Naive thymus-derived CD8-positive, alpha-beta T cell (primary cell): ENCODE data around the gene NTPCR. TPM values are rescaled to one million over a fixed set of nuclear protein-coding genes. Genes with fewer than 3 reads are reported as not detected.
A peak's percentile ranks its signal among the peaks of the same experiment; 100 is the strongest.

Experiments used
- ATAC-seq, 2 donors: fragments of 150-1000 bp; cut with Tn5 transposase in 1 of 2; sonication (Bioruptor Pico), chemical (Tn5 transposase) in 1 of 2; 1 replicate in 1 of 2; 2 replicates in 1 of 2; pipeline ENCODE4 v1.10.0; 2021; ENCODE audit warnings: mild to moderate bottlenecking in 2 of 2, moderate library complexity in 2 of 2
- POLR2A ChIA-PET: fragments of 350-600 bp; sonication (Branson Sonifier 250); formaldehyde crosslinking; loops from one replicate; lab custom pipeline; 2021; ENCODE audit warnings: antibody characterized with exemption; lab: Charles Lee
- DNase-seq, 10 donors: peaks; one replicate each; pipeline versions ENCODE4 v3.0.0 to v3.0.0-alpha.2; 2020 to 2022
- H3K27ac Mint-ChIP-seq, 10 donors: one replicate each; pipeline ENCODE4 v1.8.0; 2020 to 2022; ENCODE audit warnings: mild to moderate bottlenecking in 10 of 10, mixed read lengths in 10 of 10, moderate library complexity in 4 of 10, inconsistent platforms in 1 of 10
- H3K27me3 Mint-ChIP-seq, 5 donors: one replicate each; pipeline ENCODE4 v1.8.0; 2021 to 2022; ENCODE audit warnings: mixed read lengths in 5 of 5
- H3K36me3 Mint-ChIP-seq, 3 donors: one replicate each; pipeline ENCODE4 v1.8.0; 2020 to 2022; ENCODE audit warnings: mixed read lengths in 3 of 3, mild to moderate bottlenecking in 2 of 3, inconsistent platforms in 1 of 3
- H3K4me1 Mint-ChIP-seq, 4 donors: one replicate each; pipeline ENCODE4 v1.8.0; 2021 to 2022; ENCODE audit warnings: mixed read lengths in 4 of 4
- H3K4me3 Mint-ChIP-seq, 10 donors: one replicate each; pipeline ENCODE4 v1.8.0; 2020 to 2022; ENCODE audit warnings: mild to moderate bottlenecking in 10 of 10, mixed read lengths in 10 of 10, moderate library complexity in 6 of 10, inconsistent platforms in 1 of 10
- H3K9me3 Mint-ChIP-seq, 9 donors: one replicate each; pipeline ENCODE4 v1.8.0; 2020 to 2022; ENCODE audit warnings: mixed read lengths in 9 of 9, mild to moderate bottlenecking in 3 of 9, inconsistent platforms in 1 of 9, moderate library complexity in 1 of 9
- polyA plus RNA-seq, 3 donors: library from polyadenylated mRNA; unstranded; fragments of 300-500 nt; fragmentation: Illumina TruSeq; gene quantifications; one replicate each; pipeline ENCODE4 v1.2.3, GENCODE V29; 2021
- total RNA-seq, 8 experiments: library from RNA in 2 of 8; stranded (reverse) in 2 of 8; gene quantifications; one replicate each; pipeline ENCODE4 v1.2.3 and lab custom pipeline; 2021 to 2026

The NTPCR gene
- total and polyA plus RNA-seq, 5 experiments from 2014 or later, result 15.1 to 91.1 (median 29.5) TPM

DNA sequence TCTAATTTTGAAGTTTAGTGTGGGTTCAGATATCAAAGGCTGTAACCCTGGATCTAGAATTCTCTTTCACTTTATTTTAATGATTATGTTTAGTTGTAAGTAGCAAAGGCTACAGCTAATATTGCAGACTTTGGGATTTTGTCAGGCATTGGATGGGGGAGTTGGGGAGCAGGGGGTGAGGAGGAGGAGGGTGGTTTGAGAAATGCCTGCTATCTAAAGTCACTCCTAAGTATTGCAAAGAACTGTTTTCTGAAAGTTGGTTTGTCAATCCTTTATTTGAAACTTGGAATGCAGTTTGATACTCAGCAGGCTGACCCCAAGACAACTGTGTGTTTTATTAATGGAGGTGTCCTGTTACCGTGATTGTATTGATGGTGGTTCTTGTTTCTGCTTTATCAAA is 1.2 kb downstream of the NTPCR start:
- H3K4me3 Mint-ChIP-seq, result peak overlapping the region; percentile 92 to 99 (median 97)
- POLR2A ChIA-PET, result interaction anchor here (1.0 kb wide), 1 partner anchor 145 kb away, joined by 3 read pairs; no protein-coding TSS in a partner anchor
- H3K36me3 Mint-ChIP-seq, result peaks cover 5 to 19% (median 15%) of the 10 kb centered on the region in 3 donors
- peak overlapping the region in 6 of 10 donors; percentile 72 to 97 (median 95) for H3K27ac Mint-ChIP-seq
- no peaks in the 10 kb centered on the region for H3K27me3 Mint-ChIP-seq
- ATAC-seq, result no peak
- H3K4me1 Mint-ChIP-seq, result peaks cover 28 to 50% (median 43%) of the 10 kb centered on the region in 4 donors
- no peak for DNase-seq
- no peaks in the 10 kb centered on the region for H3K9me3 Mint-ChIP-seq

DNA sequence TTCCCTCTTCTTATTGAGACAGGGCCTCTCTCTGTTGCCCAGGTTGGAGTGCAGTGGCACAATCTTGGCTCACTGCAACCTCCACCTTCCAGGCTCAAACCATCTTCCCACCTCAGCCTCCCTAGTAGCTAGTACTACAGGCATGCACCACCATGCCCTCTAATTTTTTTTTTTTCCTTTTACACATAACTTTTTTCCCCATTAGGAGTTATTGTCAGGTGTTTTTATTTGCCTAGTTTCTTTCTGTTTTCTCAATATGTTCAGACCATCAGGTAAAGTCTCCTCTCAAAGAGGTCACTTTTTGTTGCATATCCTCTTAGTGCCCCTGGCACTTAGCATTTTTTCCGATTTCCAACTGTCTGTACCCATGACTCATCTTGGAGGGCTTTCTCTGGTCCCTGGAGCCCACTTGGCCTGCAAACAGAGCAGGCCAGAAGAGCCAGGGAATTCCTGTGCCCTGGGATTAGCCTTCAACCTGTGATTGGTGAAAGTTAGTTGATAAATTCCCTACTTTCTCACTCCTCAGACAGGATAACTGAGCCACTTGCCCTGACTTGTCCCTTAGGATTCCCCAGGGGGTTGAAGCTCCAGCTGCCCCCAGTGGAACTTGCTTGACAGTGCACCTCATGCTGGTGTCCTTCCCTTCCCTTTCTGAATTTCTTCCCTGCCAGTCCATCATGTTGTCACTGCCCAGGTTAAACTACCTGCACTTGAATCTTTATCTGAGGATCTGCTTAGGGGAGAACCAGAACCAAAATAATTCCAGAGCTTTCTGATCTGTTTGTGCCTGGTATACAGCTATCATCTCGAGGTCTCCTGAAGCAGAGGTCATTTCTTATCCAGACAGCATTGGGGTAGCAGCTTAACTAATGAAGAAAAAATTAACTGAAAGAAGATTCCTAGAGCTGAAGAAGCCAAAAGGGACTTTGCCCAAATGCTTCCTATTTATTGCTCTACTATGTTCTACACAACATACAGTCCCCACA is 2.4 kb downstream of the NTPCR start:
- peaks cover 17 to 30% (median 27%) of the 10 kb centered on the region in 3 donors for H3K36me3 Mint-ChIP-seq
- DNase-seq, result peak in 4 of 10 donors; percentile 18 to 26 (median 22)
- peaks cover 0 to 5% (median 3%) of the 10 kb centered on the region in 9 donors for H3K9me3 Mint-ChIP-seq
- peak overlapping the region in 9 of 10 donors; percentile 22 to 97 (median 79) for H3K4me3 Mint-ChIP-seq
- H3K4me1 Mint-ChIP-seq, result peaks cover 32 to 50% (median 45%) of the 10 kb centered on the region in 4 donors
- H3K27ac Mint-ChIP-seq, result peak overlapping the region in 6 of 10 donors; percentile 1 to 78 (median 46)
- H3K27me3 Mint-ChIP-seq, result no peaks in the 10 kb centered on the region
- ATAC-seq, result no peak
- POLR2A ChIA-PET, result no interaction called here

DNA sequence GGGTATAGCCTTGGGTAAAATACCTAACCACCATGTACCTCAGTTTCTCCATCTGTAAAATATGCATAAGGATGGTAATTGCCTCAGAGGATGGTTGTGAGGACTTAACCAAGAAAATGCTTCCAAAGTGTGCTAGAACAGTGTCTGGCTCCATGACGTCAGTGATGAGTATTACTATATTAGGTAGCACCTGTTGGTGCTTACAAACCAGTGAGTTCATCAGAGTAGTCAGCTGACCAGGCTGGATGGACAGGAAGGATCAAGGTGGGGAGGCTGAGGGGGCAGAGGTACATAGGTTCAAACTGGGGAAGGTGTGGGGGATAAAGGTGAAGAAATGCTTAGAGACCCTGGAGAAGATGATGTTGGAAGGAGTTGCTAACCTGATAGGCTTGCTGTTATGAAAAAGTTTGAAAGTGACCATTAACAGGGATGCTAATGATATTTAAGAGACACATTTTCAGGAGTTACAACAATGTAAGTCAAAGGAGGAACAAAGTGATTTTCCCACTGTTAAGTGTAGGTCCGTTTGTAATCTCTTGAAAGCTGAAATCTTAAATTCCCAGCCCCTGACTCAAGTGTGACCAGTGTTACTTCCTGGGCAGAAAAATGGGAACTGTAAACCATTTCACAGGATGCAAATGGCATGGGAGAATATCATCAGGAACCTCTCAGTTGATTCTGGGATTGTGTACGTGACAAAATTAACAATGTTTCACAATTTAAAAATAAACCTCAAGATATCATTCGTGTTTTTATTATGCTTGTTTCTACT is 4.4 kb downstream of the NTPCR start:
- Mint-ChIP-seq H3K27ac (no peak overlapping the region), H3K9me3 (peaks cover 0 to 17% (median 10%) of the 10 kb centered on the region in 9 donors), H3K36me3 (peaks cover 31 to 49% (median 42%) of the 10 kb centered on the region in 3 donors), H3K4me1 (peaks cover 31 to 42% (median 40%) of the 10 kb centered on the region in 4 donors), H3K4me3 (no peak overlapping the region), H3K27me3 (no peaks in the 10 kb centered on the region)
- ATAC-seq (no peak), DNase-seq (no peak)
- POLR2A ChIA-PET, result no interaction called here

DNA sequence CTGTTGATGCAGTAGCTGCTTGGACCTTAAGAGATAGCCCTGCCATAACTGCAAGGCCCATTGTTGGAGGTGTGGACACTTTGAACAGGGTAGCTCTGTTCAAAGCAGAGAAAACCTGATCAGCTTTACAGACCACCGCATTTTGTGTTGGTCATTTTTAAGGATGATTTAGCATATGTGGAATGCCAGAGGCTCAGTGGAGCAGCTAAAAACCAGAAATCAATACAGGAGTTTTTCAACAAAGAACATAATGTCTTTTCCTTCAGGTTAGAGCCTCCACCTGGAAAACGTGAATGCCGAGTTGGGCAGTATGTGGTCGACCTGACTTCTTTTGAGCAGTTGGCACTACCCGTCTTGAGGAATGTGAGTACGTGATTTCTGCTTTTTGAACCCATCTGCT is 5.7 kb downstream of the NTPCR start:
- no peak for ATAC-seq
- no peak overlapping the region for H3K4me3 Mint-ChIP-seq

DNA sequence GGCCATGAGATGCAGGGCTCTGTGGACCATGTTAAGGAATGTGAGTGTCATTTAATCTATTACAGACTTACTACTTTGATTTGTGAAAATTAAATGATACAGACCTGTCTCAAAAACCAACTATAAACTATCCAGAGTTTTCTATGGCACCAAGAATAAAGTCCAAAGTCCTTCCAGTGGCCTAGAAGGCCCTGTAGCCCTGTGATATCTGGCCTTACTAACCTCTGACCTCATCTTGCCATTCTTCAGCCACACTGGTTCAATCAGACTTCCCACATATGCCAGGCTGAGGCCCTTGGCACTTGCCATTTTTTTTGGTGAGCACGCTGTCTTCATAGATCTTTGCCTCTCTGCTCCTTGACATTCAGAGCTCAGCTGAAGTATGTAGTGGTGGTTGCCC is 7.7 kb downstream of the NTPCR start:
- Mint-ChIP-seq H3K27me3 (no peaks in the 10 kb centered on the region), H3K36me3 (peaks cover 31 to 69% (median 56%) of the 10 kb centered on the region in 3 donors), H3K4me1 (peaks cover 12 to 32% (median 25%) of the 10 kb centered on the region in 4 donors), H3K9me3 (peaks cover 0 to 17% (median 10%) of the 10 kb centered on the region in 9 donors), H3K27ac (peak overlapping the region in 1 of 10 donors; percentile 0), H3K4me3 (no peak overlapping the region)
- POLR2A ChIA-PET, result no interaction called here
- DNase-seq (no peak), ATAC-seq (no peak)

More for the DNA sequence above, 5.7 kb downstream of the NTPCR start:
- H3K4me1 Mint-ChIP-seq, result peaks cover 25 to 36% (median 32%) of the 10 kb centered on the region in 4 donors
- peaks cover 0 to 17% (median 10%) of the 10 kb centered on the region in 9 donors for H3K9me3 Mint-ChIP-seq
- H3K36me3 Mint-ChIP-seq, result peaks cover 31 to 58% (median 49%) of the 10 kb centered on the region in 3 donors
- POLR2A ChIA-PET, result no interaction called here
- DNase-seq, result no peak
- H3K27me3 Mint-ChIP-seq, result no peaks in the 10 kb centered on the region
- no peak overlapping the region for H3K27ac Mint-ChIP-seq

DNA sequence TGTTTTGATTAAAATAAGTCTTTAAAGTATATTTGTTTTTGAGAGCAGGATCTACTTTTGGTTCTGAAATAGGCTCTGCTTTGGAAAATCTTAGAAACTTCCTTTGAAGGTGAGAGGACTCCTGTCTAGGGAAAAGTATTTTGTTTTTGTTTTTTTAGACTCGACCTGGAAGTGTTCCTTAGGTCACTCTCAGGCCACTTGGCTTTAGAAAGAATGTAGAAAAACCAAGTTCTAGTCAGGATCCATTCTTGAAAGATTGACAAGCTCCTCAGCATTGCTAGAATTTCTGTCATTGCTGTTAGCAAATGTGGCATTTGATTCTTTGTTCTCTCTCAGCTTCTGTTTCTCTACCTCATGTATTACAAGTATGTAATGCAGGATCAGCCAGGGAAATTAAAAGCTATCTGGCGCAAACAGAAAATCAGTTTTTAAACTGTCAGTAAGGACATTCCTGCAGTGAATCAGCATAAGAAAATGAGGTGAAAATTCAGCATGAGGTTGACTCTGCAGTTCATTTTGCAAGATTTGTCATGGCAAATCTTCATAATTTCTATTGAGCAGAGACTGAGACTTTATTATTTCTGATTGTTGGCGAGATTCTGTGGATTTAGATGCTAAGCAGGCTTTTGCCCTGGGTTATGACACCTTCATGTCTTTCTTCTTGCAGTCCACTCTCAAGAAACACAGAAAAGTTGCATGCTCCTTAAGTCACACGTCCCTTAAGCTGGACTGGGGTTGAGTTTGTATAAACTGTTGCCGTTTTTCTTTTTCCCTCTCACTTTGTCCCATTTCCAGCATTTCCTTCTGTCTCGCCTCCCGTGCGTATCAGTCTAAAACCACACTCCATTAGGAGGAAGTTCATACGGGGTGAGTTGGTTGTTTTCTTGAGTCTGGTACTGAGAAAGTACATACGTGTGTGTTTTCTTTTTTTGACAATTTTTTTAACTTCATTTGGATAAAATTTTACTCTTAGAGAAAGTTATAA is 12.6 kb downstream of the NTPCR start:
- Mint-ChIP-seq H3K9me3 (peaks cover 0 to 9% (median 6%) of the 10 kb centered on the region in 9 donors), H3K27ac (peak overlapping the region in 7 of 10 donors; percentile 4 to 77 (median 47)), H3K4me3 (peak overlapping the region in 5 of 10 donors; percentile 7 to 72 (median 55)), H3K27me3 (no peaks in the 10 kb centered on the region), H3K36me3 (peaks cover 12 to 75% (median 39%) of the 10 kb centered on the region in 3 donors), H3K4me1 (peaks cover 14 to 43% (median 35%) of the 10 kb centered on the region in 4 donors)
- no peak for DNase-seq
- peak in 1 of 2 donors; percentile 23 for ATAC-seq
- POLR2A ChIA-PET, result no interaction called here

DNA sequence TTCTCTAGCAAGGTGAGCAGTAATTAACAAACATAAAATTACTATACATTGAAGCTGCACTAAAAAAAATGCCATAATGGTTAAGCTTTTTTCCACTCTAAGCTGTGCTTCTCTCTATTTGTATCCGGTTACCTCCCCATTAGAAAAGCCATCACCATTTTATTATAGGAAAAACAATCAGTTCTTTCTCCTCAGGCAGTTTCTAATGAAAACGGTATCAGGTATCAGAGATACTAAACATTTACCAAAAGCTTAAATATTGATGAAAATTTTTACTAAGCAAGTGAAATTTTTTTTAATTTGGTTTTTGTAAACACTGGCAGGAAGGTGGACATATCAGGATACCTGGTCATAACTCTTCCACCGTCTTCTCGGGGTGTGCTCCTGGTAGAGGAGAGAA is 14.2 kb downstream of the NTPCR start:
- POLR2A ChIA-PET, result no interaction called here
- H3K27me3 Mint-ChIP-seq, result no peaks in the 10 kb centered on the region

DNA sequence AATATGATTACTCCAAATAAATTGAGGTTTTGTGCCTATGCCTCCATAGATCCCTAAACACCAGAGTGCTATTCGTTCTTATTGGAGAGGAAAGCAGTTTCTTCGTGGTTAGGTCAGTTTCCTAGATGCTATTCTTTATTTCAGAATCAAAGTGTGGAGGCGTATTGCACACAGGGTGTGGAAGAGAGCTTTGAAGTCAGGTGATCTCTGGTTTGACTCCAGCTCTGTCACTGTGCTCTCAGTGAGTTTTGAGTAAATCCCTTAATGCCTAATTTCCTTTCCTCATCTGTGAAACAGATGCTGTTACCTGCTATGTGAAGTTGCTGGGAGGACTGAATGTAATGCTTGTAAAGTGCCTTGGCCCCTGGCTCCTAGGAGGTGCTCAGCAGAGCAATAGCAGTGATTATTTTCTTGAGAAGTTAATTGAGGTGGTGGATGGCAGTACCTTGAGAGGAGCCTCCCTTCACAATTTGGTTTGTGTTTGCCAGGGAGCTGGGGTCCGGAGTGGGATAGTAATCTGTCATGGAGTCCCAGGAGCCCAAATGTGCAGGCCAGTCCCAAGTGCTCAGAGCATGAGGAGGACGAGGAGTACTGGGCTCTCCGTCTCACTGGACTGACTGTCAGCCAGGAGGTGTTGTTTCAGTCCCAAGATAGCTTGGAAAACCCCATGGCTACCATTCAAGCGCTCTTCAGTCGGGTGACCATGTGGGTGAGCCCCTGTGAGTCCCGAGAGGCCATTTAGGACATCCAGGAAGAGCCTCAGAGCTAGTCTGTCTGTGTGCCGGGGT is 14.9 kb downstream of the NTPCR start:
- peaks cover 0 to 78% (median 45%) of the 10 kb centered on the region in 3 donors for H3K36me3 Mint-ChIP-seq
- no peaks in the 10 kb centered on the region for H3K27me3 Mint-ChIP-seq
- H3K4me3 Mint-ChIP-seq, result peak overlapping the region in 1 of 10 donors; percentile 11
- POLR2A ChIA-PET, result no interaction called here
- ATAC-seq, result peak in 1 of 2 donors; percentile 57
- H3K27ac Mint-ChIP-seq, result peak overlapping the region in 2 of 10 donors; percentile 66 to 83
- no peaks in the 10 kb centered on the region for H3K9me3 Mint-ChIP-seq
- DNase-seq, result no peak
- H3K4me1 Mint-ChIP-seq, result peaks cover 15 to 55% (median 40%) of the 10 kb centered on the region in 4 donors

More for the DNA sequence above, 14.2 kb downstream of the NTPCR start:
- Mint-ChIP-seq H3K4me3 (peak overlapping the region in 2 of 10 donors; percentile 11 to 12), H3K4me1 (peaks cover 15 to 55% (median 40%) of the 10 kb centered on the region in 4 donors), H3K27ac (peak overlapping the region in 1 of 10 donors; percentile 66), H3K36me3 (peaks cover 0 to 76% (median 39%) of the 10 kb centered on the region in 3 donors), H3K9me3 (no peaks in the 10 kb centered on the region)
- DNase-seq, result no peak
- ATAC-seq, result no peak

DNA sequence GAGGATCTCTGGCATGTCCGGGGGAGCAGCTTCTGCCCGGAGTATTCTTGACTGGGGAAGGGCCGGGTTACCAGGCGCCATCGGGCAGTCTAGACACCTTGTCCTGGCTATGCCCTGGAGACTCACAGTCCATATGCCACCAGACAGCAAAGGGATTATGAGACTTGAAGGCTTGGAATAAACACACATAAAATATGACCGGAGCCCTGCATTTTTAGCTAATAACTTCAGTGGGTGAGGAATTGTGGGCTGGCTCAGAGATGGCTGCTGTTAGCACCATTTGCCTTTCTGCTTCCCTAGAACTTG is 15.5 kb downstream of the NTPCR start:
- H3K4me1 Mint-ChIP-seq, result peaks cover 15 to 55% (median 39%) of the 10 kb centered on the region in 4 donors
- POLR2A ChIA-PET, result no interaction called here
- H3K9me3 Mint-ChIP-seq, result no peaks in the 10 kb centered on the region
- H3K4me3 Mint-ChIP-seq, result no peak overlapping the region
- peaks cover 0 to 77% (median 42%) of the 10 kb centered on the region in 3 donors for H3K36me3 Mint-ChIP-seq
- H3K27ac Mint-ChIP-seq, result peak overlapping the region in 2 of 10 donors; percentile 62 to 66
- H3K27me3 Mint-ChIP-seq, result no peaks in the 10 kb centered on the region
- ATAC-seq, result no peak
- no peak for DNase-seq

DNA sequence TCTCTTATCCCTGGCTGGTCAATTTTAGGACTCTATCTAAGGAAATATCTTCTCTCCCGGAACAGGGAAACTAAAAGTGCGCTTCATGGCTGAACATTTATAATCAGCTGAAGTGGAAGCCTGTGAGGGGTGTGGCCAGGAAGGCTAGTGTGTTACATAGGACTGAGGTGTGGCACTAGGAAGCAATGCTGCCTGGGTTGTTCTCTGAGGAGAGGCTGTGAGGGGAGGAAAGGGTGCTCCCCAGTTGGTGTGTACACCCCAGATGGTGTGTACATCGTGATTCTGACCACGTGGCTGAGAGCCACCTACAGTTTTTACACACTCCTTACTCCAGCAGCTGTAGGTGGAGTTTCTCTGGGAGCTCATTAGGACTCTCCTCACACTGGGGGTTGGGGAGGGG is 16.3 kb downstream of the NTPCR start:
- POLR2A ChIA-PET, result no interaction called here
- peaks cover 4 to 77% (median 45%) of the 10 kb centered on the region in 3 donors for H3K36me3 Mint-ChIP-seq

DNA sequence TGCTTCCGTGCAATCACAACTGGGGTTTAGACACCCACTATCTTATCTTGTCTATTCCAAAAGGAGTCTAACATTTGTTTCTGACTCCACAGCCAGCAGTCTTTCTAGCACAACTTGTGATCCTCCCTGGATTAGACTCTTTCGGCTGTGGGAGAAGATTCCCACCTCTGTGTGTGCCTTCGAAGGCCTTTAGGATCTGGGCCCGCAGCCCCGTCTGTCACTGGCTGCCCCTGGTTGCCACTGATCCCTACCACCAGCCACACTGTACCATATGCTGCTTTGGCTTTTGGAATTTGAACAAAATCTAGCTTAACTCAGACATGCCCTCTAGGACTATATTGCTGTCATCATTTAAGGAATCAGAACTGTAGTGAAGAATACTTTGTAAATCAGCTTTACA is 18.0 kb downstream of the NTPCR start:
- Mint-ChIP-seq H3K36me3 (peaks cover 17 to 85% (median 57%) of the 10 kb centered on the region in 3 donors), H3K4me1 (peaks cover 11 to 38% (median 20%) of the 10 kb centered on the region in 4 donors), H3K27me3 (no peaks in the 10 kb centered on the region), H3K27ac (peak overlapping the region in 1 of 10 donors; percentile 53), H3K4me3 (no peak overlapping the region), H3K9me3 (peaks cover 6 to 14% (median 8%) of the 10 kb centered on the region in 9 donors)
- POLR2A ChIA-PET, result no interaction called here
- DNase-seq, result no peak
- no peak for ATAC-seq

More for the DNA sequence above, 16.3 kb downstream of the NTPCR start:
- Mint-ChIP-seq H3K9me3 (peaks cover 0 to 3% (median 0%) of the 10 kb centered on the region in 9 donors), H3K27ac (peak overlapping the region in 2 of 10 donors; percentile 34 to 51), H3K4me3 (no peak overlapping the region), H3K4me1 (peaks cover 17 to 55% (median 34%) of the 10 kb centered on the region in 4 donors), H3K27me3 (no peaks in the 10 kb centered on the region)
- DNase-seq, result no peak
- ATAC-seq, result no peak
